HG03571 (cell line): ENCODE measurements around the gene TTLL6.
"Not testable (repeated sequence)": the region's sequence is repeated elsewhere in the genome, so short reads cannot be mapped to it uniquely, and the experiment has no call there.

Experiments used
- ATAC-seq: cut with Tn5 transposase; IDR thresholded peaks from one replicate; pipeline ENCODE4 v1.9.1; 2021; ENCODE audit not compliant: unreplicated experiment

Gene TTLL6

GRCh38 chr17:48816438-48816773 is 623 bp downstream of the TTLL6 start:
- ATAC-seq: no peak

DNA sequence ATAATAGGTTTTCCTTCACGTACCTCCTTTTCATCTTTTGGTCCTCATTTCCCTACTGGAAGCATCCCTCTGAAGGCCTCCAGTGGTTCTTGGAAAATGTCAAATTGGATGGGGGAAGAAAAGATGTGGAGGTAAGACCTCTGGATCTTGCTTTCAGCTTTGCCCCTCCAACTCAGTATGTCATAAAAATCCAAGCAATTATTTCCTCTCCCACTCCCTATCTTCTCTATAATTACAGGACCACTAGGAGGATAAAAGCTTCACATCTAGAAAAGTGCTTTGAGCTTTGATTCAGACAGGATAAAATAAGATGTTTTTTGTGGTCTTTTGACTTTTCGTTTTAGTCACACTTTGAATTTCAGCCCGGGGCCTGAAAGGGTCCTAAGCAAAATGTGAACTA is 1.7 kb downstream of the TTLL6 start:
- ATAC-seq: no peak

DNA sequence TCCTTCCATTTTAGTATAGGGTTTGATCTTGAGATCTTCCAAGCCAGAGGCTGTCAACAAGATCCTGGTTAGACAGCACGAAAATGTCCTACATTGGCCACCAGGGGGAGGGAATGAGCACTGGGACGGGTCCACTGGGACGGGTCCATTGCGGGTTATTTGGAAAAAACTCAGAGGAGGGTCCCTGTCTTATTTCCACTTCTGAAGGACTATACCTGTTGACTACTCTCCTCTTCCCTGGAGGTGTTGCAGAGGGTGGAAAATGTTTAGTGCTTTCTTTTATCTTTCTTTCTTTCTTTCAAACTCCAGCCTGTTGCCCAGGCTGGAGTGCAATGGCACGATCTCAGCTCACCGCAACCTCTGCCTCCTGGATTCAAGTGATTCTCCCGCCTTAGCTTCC is 2.5 kb downstream of the TTLL6 start:
- ATAC-seq: no peak

- no peak for ATAC-seq
Measured at GRCh38 chr17:48812001-48812400, 5.0 kb downstream of the TTLL6 start.

- no peak for ATAC-seq
Measured at GRCh38 chr17:48809182-48809581, 7.8 kb downstream of the TTLL6 start.

DNA sequence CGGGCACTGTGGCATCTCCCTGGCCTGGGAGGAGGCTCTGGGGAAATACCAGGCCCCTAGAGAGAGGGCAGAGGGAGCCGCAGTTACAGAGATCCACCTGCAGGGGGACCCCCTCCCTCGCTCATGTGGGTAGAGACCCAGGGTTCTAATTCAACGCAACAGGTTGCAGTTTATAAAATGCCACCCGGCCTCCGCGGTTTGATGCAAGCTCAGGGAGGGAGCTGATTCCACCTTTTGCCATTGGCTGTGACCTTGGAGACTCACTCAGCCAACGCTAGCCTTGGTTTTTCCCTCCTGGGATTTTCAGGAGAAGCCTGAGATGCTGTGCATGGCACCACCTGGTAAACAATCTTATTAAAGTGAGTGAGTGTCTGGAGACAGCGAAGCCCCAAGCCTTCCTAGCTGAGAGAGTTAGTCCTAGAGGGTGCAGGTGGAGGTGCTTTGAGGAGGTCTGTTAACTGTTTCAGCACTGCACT is 12.1 kb downstream of the TTLL6 start:
- ATAC-seq: no peak

DNA sequence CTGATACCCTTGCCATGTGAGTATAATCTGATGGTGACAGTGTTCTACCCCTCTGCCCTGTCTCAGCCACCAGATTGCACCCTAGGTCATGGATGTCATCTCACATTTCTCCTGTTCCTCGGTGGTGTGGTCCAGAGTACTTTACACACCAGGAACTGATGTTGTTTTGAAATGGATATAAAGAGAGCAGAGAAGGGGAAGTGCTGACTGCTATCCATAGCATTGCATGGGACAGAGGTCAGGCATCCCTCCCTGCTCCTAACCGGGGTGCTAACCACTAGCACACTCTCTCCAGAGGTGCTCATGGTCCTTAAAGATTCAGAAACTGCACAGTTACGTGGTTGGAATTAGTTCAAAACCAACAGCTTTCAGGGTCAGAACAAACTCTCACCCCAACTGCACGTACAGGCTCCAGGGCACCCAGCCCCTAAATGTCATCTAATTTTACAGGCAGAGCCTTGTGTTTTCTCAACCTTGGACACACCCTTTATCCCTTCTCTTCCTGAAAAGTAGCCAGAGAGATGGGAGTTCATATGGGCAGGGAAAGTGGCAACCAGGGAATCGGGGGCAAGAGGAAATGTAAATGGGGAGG is 16.3 kb downstream of the TTLL6 start:
- no peak for ATAC-seq

GRCh38 chr17:48799069-48799723 is 17.8 kb downstream of the TTLL6 start:
- no peak for ATAC-seq

DNA sequence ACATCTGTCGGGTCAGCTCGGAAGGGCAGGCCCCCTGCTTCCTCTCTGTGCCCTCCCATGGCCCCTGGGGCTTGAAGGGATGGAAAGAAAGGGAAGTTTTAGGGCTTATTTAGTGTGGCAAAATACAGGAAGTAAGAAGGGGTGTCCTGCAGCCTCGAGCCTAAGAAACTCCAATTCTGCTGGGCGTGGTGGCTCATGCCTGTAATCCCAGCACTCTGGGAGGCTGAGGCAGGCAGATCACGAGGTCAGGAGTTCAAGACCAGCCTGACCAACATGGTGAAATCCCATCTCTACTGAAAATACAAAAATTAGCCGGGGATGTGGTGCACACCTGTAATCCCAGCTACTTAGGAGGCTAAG is 20.9 kb downstream of the TTLL6 start:
- ATAC-seq: not testable (repeated sequence)

- ATAC-seq: no peak
Measured at GRCh38 chr17:48795444-48796162, 21.4 kb downstream of the TTLL6 start.

GRCh38 chr17:48792033-48792798 is 24.8 kb downstream of the TTLL6 start:
- ATAC-seq: no peak

DNA sequence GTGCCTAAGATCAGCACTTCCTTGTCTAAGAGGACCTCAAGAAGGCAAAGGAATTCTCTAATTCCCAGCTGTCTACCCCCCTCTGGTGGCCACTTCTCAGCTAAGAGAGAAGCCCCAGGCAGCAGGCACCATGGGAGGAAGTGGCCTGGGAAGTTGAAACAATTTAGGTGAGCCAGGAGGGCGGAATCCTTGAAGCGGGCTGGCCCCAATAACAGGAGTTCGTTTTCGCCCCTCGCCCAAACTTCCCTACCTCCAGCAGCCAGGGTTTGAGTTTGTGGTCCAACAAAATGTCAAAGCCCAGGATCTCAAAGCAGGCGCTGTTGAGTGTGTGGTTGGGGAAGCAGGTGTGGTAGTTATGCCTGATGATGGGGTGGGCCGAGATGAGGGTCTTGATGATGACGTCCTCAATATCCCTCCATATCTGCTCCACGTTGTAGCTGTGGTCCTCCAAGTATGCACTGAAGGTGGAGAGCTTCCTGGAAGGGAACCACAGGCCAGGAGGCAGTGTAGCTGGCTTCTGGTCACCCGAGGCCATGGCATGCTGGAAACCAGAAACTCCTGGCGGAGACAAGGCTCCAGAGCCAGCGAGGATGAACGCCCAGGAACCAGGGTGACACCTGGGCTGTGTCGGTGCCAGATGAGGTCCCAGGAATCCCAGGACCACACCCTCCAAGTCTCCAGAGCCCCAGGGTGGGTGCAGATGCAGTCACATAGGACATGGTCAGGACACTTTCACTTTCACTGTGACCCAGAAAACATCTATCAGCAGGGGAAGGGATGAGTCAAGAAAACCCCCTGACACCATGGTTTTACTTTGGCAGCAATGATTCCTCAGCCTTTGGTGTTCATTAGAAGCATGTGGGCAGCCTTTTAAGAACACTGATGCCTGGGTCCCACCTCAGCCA is 25.6 kb downstream of the TTLL6 start:
- ATAC-seq: no peak

GRCh38 chr17:48790607-48791127 is 26.4 kb downstream of the TTLL6 start:
- no peak for ATAC-seq

- ATAC-seq: no peak
Measured at GRCh38 chr17:48787828-48788227, 29.2 kb downstream of the TTLL6 start.

GRCh38 chr17:48779421-48779820 is 37.6 kb downstream of the TTLL6 start:
- no peak for ATAC-seq

- no peak for ATAC-seq
Measured at GRCh38 chr17:48776602-48777001, 40.4 kb downstream of the TTLL6 start.

- ATAC-seq: no peak
Measured at GRCh38 chr17:48773245-48773644, 43.8 kb downstream of the TTLL6 start.

DNA sequence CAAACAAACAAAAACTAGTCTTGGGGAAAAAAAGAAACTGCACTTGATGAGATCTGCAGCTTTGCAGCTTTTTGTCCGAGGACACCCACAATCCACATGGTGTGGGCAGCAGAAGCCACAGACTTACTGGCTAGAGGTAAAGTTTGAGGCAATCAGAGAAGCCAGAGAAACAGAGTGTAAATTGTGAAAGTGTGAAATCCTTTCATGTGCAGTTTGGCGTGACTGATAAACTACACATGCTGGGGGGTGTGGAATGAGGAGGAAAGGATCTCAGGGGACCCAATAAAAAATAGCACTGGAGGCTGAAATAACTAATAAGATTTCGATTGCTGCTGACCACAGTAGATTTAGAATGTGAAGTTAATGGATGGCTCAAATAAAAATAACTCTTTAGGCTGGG is 46.1 kb downstream of the TTLL6 start:
- no peak for ATAC-seq

GRCh38 chr17:48769009-48769675 is 47.9 kb downstream of the TTLL6 start:
- ATAC-seq: no peak

DNA sequence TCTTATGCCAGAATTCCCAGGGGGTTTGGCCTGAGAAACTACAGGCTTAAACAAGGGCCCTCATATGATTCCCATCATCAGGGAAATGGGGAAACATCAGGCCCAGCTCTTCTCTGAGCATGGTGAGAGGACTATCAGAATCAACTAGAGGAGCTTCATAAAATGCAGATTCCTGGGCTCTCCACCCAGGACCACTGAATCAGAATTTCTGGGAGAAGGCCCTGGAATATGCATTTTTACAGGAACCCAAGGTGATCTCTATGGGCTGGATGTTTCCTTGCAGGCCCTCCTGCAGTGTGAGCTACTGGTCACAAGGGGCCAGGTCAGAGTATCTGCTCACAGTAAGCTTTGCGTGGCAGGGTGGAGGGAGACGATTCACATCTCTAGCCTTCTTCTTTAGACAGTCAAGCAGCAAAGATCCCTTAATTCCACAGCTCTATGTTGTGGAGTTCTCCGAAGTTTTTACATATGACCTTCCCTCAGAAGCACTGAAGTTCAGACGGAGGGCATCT is 49.7 kb downstream of the TTLL6 start:
- ATAC-seq: no peak
